RKO (cell line): ENCODE results near the gene SAMHD1.
"Not testable (repeated sequence)": the region's sequence is repeated elsewhere in the genome, so short reads cannot be mapped to it uniquely, and the experiment has no call there.

Experiments used
- DNase-seq: peaks from one replicate; pipeline ENCODE4 v3.0.0-alpha.2; 2016; ENCODE audit warnings: low spot score

Gene SAMHD1

DNA sequence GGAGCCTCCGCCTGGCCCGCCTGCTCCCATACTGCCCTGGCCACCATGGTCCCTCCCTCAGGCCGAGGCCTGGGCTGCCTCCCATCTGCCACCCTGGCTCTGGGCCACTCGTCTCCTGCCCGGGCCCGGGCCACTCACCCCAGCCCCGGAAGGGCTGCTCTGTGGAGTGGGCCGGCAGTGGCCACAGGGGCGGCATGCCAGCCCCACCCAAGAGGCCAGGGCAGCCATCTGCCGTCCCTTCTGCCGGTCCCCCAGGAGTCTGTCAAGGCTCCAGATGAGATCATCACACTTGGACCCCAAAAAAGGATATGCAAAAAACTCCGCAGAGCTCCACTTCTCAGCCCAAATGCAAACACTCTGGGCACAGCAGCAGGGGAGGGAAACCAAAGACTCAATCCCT lies 99.3 kb downstream of the SAMHD1 start:
- no peak for DNase-seq

DNA sequence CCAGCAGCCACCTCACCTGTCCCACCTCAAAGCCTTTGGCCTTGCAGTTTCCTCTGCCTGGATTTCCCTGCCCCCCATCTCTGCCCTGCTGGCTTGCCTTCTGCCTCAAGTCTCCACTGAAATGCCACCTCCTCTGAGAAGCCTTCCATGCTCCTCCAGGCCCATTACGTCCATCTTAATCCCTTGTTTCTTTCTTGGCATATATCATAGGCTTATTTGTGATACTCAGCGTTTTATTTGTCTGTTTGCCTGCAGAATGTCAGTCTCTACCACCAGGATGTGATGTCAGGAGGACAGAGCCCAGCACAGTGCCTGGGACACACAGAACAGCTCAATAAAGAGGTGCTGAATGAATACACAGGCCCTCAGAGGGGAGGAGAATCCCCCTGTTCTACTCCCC lies 100.0 kb downstream of the SAMHD1 start:
- DNase-seq, result no peak

DNA sequence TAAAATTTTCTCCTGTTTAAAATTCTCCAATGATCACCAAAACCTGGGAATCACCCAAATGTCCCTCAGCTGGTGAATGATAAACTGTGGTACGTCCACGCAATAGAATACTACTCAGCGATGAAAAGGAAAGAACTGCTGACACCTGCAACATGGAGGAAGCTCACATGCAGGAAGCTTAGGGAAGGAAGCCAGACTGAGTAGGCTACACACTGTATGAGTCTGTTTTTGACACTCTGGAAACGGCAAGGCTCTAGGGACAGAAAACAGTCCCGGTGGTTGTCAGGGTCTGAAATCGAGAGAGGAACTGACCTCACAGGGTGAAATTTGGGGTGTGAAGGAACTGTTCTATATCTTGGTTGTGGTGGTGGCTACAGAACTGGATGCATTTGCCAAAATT lies 100.7 kb downstream of the SAMHD1 start:
- no peak for DNase-seq

DNA sequence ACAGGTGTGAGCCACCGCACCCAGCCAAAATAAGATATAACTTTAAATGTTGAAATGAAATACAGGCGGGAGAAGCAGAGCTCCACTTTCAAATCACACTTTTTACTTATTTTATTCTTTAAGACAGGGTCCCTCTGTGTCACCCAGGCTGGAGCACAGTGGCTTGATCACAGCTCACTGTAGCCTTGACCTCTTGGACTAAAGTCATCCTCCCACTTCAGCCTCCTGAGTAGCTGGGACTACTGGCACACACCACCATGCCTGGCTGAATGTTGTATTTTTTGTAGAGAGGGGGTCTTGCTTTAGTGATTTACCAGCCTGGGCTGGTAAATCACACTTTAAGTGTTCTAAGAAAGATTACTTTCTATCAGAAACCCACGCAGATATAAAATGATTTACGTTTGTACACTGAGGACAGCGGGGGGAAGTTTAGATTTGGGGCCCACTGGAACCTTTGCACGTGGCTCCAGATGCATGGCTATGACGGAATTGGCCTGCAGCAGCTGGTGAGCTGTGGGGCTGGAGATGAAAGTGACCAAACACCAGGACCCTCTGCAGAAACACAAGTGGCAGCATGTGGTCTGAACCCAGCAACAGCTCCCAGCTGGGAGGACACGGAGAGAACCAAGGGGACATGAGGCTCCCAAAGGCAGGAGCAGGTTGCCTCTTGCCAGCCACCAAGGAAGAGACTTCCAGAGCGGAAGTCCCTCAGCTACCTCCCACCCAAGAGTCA lies 102.0 kb downstream of the SAMHD1 start:
- DNase-seq, result no peak

DNA sequence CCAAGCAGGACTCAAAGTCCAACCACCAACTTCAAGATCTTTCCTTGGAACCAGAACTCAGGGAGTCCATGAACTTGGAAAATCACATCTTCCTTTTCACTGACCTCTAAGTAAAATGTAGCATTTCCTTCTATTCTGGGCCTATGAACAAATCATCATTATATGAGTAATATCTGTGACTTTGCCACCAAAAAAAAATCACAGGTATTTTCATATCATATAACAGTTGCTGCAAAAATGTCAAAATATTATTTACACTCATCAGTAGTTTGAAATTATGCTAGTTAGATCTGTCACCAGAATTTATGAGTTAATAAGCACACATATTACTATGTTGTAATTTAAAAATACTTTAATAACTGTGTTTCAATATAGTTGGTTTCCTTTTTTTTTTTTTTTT lies 102.8 kb downstream of the SAMHD1 start:
- DNase-seq, result no peak

DNA sequence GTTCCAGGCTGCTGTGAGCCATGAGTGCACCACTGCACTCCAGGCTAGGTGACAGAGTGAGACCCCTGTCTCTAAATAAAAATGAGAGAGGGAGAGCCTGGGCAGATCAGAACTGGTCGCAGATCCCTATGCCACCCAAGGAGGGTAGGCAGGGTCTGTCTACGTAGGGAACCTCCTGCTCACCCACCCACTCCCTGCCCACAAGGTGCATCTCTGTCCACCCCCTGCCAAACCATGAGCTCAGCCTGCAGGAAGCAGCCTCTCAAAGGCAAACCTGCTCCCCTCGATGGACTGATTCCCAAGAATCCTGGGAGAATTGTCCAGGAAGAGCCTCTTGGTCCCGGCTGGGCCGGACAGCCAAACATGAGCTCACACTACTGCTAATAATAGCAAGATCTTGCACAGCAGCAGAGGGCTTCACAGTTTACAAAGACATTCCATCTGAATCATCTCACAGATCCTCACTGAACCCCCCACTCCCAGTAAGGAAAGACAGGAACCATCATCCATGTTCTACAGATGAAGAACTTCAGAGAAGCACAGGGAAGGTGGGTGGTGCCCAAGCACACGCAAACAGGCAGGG lies 103.3 kb downstream of the SAMHD1 start:
- DNase-seq, result no peak

DNA sequence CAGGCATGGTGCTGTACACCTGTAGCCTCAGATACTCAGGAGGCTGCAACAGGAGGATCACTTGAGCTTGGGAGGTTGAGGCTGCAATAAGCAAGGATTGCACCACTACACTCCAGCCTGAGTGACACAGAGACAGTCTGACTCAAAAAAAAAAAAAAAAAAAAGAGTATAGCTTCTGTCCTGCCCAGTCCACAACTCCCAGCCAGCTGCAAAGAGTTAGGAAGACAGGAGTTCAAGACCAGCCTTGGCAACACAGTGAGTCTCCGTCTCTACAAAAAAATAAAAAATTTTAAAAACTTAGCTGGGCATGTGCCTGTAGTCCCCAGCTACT lies 103.8 kb downstream of the SAMHD1 start:
- no peak for DNase-seq

DNA sequence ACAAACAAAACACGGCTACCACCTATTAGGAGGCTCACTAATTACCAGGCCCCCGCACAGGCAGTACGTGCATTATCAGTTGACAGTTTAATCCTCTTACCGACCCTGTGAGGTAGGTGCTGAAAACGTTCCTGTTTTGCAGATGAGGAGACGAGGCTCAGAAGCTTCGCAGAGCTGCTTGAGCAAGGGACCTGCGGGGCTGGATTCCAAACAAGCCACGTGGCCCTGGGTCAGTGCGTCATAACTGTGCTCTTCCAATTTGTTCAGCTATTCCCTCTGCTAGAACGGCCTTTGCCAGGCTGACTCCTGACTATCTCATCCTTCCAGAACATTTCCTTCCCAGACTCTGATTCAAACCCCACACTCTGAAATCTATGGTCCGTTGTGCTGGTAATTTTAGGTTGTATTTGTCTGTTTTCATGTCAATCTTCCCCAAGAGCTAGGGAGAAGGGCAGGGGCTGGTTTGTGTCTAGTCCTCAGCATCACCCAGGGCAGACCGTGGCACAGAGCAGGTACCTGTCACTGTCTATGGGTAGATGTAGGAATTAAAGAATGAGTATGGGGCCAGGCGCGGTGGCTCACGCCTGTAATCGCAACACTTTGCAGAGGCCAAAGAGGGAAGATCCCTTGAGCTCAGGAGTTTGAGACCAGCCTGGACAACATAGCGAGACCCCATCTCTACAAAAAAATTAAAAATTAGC lies 104.3 kb downstream of the SAMHD1 start:
- no peak for DNase-seq

DNA sequence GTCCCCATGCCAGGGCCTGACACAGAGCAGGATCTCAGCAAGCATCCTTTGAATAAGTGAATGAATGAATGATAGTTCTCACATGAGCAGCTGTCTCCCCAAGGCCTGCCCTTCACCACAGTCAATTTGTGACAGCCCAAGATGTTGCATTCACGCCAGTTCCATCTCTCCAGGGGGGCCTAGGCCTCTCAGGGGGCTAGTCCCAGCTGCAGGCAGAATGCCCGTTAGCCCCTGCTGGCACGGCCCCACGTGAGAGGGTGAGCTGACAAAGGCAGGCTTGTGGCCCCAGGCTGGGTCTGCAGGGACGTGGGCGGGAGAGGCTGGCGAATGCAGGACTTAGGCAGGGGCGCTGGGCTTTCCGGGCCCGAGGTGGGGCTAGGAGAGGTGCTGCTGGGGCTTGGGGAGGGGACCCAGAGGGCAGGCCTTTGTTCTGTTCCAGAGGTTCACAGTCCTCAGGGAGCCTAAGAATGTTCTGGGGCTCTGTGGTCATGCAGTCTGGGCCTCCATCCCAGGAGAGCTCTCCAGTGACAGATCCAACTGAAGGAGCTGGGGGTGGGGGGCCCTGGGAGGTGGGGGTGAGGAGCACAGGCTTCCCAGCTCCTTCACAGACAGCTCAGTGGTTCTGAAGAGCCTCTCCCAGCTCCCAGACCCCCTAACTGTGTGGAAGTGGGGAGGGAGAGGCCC lies 106.1 kb downstream of the SAMHD1 start:
- DNase-seq, result no peak

DNA sequence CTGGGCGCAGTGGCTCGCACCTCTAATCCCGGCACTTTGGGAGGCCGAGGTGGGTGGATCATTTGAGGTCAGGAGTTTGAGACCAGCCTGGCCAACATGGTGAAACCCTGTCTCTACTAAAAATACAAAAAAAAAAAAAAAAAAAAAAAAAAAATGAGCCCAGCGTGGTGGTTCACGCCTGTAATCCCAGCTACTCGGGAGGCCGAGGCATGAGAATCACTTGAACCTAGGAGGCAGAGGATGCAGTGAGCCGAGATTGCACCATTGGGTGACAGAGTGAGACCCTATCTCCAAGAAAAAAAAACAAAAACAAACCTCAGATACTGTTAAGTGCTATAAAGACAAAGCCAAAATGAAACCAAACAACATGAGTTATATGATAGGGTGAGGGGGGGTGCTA lies 110.5 kb downstream of the SAMHD1 start:
- DNase-seq, result not testable (repeated sequence)
